Stimulated activated CD4-positive, alpha-beta T cell treated with anti-CD3 and anti-CD28 coated beads, Interleukin-15, amount 100 ng/mL, for 24 hours (primary cell): ENCODE measurements around the gene RFTN1.
"Not testable (repeated sequence)": the region's sequence is repeated elsewhere in the genome, so short reads cannot be mapped to it uniquely, and the experiment has no call there.

Source experiments
- DNase-seq: peaks from one replicate; pipeline ENCODE4 v3.0.0-alpha.2; 2020

Gene RFTN1

DNA sequence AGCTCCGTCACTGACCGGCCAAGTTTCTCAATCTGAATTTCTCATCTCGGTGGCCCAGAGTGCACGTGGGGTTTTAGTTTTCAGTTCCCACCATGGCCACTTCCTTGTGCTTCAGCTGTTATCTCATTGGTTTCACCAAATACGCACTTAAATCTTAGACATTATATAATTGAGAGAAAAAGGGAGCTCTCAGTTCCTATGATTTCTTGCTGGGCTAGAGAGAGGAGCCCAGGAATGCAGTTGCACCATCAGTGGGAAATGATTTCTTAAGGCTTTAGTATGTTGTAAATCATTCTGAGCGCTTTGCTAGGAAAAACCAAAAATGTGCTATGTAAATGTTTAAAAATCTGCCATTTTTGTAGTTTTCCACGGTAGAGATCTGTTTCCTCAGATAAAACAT, 195.3 kb downstream of the RFTN1 start:
- DNase-seq = no peak

DNA sequence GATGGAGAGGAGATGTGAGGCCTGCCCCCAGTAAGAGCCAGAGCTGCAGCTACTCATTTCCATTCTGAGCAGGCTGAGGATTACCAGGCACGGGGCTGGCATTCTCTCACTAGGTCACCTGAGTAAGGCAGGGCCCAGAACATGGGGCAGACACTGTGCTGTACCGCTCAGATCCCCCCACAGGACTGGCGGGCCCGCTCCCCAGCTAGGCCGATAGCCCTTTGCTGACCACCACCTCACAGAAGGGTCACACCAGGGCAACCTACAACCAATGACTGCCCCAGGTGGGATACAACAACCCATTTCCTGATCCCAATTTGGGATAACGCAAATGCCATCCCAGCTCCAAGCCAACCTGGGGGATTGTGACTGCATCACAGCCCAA, 195.9 kb downstream of the RFTN1 start:
- no peak for DNase-seq

DNA sequence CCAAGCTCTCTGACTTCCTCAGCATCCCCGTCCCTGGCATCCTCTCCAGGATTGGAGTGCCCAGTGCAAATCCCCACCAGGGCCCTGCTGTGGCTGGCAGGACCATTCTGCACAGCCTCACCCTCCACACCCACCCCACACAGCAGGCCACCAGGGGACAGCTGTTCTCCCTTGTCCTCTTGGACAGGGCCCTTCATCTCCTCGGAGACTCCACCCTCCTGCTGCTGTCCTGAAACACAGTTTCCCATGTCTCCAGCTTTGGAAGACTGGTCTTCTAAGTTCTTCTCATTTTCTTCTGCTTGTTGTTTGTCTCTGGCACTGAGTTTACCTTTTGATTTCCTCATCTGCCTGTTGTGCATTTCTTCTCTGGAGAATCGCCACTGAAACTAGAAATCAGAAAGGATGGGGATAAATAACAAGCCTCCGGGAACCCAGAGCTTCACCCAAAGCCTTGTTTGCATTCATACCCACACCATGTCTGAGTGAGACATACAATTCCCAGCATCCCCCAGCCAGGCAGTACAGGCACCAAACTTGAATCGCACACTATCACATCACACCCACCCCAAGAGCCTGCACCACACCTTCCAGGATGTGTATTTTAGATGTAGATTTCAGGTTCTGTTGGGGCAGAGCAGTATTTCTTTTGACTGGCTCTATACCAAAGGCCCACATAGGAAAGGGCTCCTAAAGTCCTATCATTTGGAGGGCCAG, 196.5 kb downstream of the RFTN1 start:
- DNase-seq = no peak

- no peak for DNase-seq
These were observed 197.1 kb downstream of the RFTN1 start for GRCh38 chr3:16316396-16316795.

DNA sequence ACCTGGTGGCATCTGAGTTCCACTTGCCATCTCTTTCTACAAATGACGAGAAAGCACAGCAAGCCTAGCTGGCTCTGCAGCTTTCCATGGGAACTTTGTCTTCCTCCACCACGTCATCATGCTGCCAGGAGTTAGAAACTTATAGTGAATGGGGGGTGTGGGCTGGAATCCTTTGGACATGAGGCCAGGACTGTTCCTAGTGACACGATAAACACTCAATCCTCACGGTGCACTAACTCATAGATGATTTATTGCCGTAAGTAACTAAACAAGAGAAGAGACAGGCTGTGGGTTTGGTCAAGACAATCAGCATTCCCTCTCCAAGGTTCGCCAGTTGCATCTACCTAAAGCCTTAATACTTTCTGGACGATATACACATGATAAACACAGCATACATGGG, 197.9 kb downstream of the RFTN1 start:
- DNase-seq = no peak

DNA sequence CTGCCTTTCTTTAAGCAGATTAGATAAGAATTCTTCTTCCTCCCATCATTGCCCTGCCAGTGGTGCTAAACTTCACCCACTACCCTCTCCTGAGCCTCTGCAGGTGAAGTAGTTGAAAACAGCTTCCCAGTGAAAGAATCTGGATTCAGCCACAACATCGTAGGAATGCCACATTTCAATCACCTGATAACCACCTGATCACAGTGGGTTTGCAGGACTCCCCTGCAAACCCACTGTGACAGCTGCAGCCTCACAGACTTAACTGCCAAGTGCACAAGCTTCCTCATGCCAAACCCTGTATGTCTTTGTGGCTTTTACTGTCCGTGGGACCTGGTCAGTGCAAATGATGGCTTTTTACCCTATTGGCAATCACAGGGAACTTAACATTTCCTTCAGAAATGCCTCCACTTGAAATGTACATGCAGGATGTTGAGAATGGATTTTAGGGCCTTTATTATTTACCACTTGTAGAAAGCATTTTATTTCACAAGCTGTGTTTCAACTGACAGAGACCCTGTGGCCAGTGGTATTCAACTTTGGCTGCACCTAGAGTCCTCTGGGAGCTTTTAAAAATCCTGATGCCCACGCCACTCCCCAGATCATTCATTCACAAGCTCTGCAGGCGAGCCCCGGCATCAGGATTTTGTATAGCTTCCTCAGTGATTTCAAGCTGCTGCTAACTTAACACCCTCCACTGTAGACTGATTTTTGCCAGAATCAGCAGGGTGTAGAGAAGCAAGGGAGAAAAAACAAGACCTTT, 199.4 kb downstream of the RFTN1 start:
- DNase-seq = no peak

- DNase-seq = peak; percentile 56
These were observed 201.5 kb downstream of the RFTN1 start for GRCh38 chr3:16311960-16312451.

- not testable (repeated sequence) for DNase-seq
These were observed 203.0 kb downstream of the RFTN1 start for GRCh38 chr3:16310486-16310885.

DNA sequence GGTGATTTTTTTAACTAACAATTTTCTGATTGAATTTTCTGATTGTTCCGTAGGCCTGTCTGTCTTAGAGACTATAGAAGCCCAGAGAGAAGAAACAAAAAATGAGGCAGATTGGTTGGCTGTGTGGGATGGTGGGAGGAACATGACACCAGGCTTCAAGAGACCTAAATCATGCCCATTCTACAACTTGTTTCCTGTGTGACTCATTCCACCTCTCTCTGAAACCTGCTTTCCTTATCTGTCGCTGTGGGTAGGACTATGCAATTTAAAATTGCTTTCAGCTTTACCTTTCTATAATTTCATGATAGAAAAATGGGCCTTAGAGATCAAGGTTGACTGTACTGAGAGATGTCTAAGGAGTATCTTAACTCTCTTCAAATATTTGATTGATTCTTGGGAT, 203.9 kb downstream of the RFTN1 start:
- DNase-seq = peak; percentile 61

DNA sequence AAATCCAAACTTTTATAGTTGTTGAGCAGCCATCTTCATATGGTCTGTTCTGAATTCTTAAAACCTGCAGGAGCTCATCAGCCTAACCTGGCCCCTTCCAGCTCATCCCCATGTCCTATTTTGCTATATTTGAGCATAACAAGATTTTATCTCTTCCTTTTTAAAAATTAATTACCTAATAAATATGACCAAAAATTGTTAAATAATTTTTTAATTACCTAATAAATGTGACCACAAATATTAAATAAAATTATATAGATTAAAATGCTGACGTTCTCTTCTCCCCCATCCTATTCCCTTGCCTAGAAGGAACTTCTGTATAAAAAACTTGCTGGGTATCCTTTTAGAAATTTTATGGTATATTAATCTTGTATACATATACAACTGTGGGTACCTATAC, 204.8 kb downstream of the RFTN1 start:
- no peak for DNase-seq

DNA sequence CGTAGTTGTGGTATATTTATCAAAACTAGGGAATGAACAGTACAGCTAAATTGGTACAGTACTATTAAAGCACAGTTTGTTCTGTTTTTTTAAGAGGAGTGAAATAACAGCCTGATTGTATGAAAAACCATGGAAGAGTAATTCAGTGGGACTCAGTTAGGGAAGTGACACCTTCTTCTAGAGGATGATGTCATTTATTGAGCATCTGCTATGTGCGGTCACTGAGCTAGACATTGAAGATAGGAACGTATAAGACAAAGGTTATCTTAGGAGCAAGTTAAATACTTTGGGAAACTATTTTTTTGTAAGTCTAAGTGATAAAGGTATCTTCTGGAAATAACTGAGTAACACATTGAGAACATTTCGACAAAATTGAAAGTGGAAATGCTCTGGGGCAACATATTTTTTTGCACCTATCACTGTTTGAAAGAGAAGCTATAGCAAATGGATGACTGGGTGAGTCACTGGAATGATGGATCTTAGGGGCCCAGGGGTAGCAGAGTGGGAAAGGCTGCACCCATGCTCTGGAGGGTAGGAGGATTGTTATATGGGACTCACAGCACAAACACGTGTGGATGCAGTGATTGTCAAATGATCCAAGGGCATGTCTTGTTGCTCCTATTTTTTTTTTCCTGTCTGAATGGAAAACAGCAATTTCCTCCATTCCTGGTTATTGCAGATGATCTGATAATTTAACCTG, 205.5 kb downstream of the RFTN1 start:
- DNase-seq = no peak

DNA sequence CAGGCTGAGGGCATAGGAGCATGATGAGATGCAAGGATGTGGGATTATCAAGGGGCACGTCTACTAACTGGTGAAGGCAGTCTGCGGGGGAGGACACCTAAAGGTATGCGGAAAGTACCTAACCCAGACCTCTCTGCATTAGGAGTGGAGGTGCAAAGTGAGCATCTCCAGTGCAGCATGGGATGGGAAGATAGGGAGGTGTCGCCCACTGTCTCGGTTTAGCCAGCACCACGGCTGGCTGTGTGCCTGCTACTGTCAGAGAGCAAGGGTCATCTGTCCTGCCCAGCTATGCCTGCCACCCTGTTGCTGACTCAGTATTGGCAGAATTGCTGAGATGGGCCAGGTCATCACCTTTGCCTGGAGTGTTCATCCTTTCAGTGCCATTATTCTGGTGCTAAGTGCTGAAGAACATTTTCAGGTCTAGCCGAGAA, 208.4 kb downstream of the RFTN1 start:
- DNase-seq = peak; percentile 63

- no peak for DNase-seq
These were observed 209.2 kb downstream of the RFTN1 start for GRCh38 chr3:16304061-16305010.

DNA sequence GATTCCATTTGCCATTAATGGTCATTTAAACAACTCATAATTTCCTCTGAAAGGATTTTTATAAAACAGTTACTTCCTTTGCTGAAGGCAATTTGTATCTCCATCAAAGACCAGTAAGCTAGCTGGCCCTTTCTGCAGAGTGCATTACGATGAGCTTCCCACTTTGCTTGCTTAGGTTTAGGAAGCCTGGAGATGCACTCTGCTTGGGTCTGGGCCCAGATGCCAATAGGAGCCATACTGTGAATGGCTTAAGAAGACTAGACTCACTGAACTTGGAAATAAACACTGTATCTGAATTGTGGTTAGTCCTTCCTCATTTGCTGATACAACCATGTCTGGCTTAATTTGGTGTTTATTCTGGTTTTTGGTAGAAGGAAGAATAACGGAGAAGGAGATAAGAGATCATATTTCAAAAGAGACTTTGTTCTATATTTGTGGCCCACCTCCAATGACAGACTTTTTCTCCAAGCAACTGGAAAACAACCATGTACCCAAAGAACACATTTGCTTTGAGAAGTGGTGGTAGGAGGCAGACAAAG, 210.4 kb downstream of the RFTN1 start:
- no peak for DNase-seq

- no peak for DNase-seq
These were observed 211.3 kb downstream of the RFTN1 start for GRCh38 chr3:16302082-16302631.

DNA sequence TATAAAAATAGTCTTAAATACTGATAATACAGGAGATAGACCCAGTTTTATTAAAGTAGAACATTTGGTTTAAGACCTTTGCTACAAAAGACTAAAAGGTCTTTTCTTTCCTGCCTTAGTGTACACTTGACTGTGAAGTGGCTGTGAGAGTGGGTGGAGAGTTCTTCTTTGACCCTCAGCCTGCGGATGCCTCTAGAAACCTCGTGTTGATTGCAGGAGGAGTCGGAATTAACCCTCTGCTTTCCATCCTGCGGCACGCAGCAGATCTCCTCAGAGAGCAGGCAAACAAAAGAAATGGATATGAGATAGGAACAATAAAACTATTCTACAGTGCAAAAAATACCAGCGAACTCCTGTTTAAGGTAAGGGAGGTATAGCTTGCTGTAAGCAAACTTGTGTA, 212.0 kb downstream of the RFTN1 start:
- no peak for DNase-seq

- DNase-seq = no peak
These were observed 212.6 kb downstream of the RFTN1 start for GRCh38 chr3:16300881-16301359.

DNA sequence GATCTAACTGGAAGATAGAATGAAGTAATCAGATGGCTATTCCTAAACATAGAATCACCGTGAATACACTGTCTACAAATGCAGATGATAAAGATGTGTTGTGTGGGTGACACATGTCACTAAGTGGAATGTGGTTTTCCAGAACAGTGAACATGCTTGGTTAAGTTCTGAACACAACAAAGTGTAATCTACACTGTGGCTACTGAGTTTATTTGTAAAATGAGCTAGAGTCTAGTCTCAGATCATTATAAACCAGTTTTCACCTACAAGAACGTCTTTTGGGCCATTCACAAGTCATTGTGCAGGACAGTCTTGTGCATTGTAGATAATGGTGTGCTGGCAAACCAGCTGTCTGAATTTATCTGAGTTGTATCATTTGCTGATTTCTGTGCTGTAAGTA, 213.2 kb downstream of the RFTN1 start:
- DNase-seq = no peak

DNA sequence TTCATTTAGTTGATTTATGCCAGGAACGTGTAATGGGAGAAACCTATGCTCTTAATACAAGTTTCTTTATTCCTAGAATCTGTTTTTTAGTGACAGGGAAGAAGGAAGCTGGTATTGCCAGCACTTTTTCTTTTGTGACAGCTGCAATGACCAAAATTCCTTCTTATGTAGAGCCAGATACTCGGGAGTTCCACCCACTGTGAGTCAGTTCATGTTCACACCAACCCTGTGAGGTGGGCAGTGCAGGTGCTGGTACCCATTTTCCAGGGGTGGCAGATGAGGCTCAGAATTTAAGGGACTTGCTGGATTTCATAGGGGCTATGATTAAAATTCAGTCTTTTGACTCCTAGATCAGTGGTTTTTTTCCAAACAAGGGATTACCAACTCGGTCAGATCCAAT, 213.8 kb downstream of the RFTN1 start:
- no peak for DNase-seq

DNA sequence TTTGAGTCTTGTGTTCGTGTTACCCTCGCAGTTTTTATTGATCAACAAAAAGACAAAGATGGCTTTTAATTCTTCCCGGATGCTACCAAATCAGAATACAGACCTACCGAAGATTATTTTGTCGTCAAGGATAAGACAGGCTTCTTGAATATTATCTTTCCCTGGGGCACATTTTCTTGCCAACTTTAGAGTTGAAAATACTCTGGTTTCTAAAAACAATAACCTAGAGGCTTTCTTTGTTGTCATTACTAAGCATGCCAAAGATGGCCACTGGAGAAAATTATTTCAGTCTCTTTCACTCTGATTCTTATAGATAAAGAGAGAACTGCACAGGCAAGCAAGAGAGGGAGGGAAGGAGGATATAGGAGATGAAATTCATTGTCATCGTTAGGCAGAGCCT, 214.6 kb downstream of the RFTN1 start:
- DNase-seq = no peak

- no peak for DNase-seq
These were observed 215.3 kb downstream of the RFTN1 start for GRCh38 chr3:16297997-16298885.
